Fibroblast of villous mesenchyme (primary cell): ENCODE measurements around the gene MANEAL. TPM values are rescaled to one million over a fixed set of nuclear protein-coding genes. Genes with fewer than 3 reads are reported as not detected.

Experiments used
- DNase-seq: peaks from one replicate; pipeline ENCODE4 v3.0.0-alpha.2; 2010; ENCODE audit warnings: low read depth
- H3K4me3 ChIP-seq: 2 replicates; pipeline ENCODE4 v1.5.1; 2011; ENCODE audit warnings: low read depth, mild to moderate bottlenecking, low read length
- CTCF ChIP-seq: IDR thresholded peaks from 2 replicates; pipeline ENCODE4 v1.5.1; 2012; ENCODE audit warnings: low read depth, mild to moderate bottlenecking, low read length; ENCODE audit not compliant: insufficient read depth
- total RNA-seq: library from RNA; depleted of rRNA; stranded (reverse); fragments of >200 nt; gene quantifications from 2 replicates; pipeline ENCODE4 v1.2.3, GENCODE V29; 2012

Gene MANEAL
- 0.43 and 0.97 TPM in 2 replicates for total RNA-seq

GRCh38 chr1:37793773-37794371 is at the start of gene MANEAL:
TSS of gene MANEAL (plus strand) at chr1:37793847. CDS start at chr1:37794183, 336 bp downstream.
- H3K4me3 ChIP-seq, result peak within 1 kb of the TSS; percentile 49
- no peak for TF ChIP-seq CTCF
- peak; percentile 48 for DNase-seq

- TF ChIP-seq CTCF, result no peak
- no peak for DNase-seq
- no peak overlapping the region for H3K4me3 ChIP-seq
Measured at GRCh38 chr1:37746806-37747205, 46.8 kb upstream of the MANEAL start.

- no peak for TF ChIP-seq CTCF
- DNase-seq, result no peak
- H3K4me3 ChIP-seq, result no peak overlapping the region
Measured at GRCh38 chr1:37748565-37748964, 45.1 kb upstream of the MANEAL start.

GRCh38 chr1:37752213-37752582 is 41.4 kb upstream of the MANEAL start:
- no peak overlapping the region for H3K4me3 ChIP-seq
- no peak for TF ChIP-seq CTCF
- DNase-seq, result no peak

- DNase-seq, result peak; percentile 10
- H3K4me3 ChIP-seq, result no peak overlapping the region
- no peak for TF ChIP-seq CTCF
Measured at GRCh38 chr1:37752583-37753471, 40.8 kb upstream of the MANEAL start.

GRCh38 chr1:37753473-37754321 is 40.0 kb upstream of the MANEAL start:
- no peak for DNase-seq
- no peak overlapping the region for H3K4me3 ChIP-seq
- no peak for TF ChIP-seq CTCF
